GM18519 (cell line): ENCODE measurements around the gene NPIPA1.
"Not testable (repeated sequence)": the region's sequence is repeated elsewhere in the genome, so short reads cannot be mapped to it uniquely, and the experiment has no call there.

Source experiments
- ATAC-seq: cut with Tn5 transposase; IDR thresholded peaks from one replicate; pipeline ENCODE4 v1.9.1; 2021; ENCODE audit warnings: mild to moderate bottlenecking, moderate library complexity; ENCODE audit not compliant: unreplicated experiment, low FRiP score

Gene NPIPA1

GRCh38 chr16:14929176-14929575, 8.1 kb upstream of the NPIPA1 start:
- ATAC-seq = not testable (repeated sequence)

GRCh38 chr16:14930246-14930645, 7.0 kb upstream of the NPIPA1 start:
- not testable (repeated sequence) for ATAC-seq

GRCh38 chr16:14930971-14931370, 6.3 kb upstream of the NPIPA1 start:
- ATAC-seq = not testable (repeated sequence)

- ATAC-seq = not testable (repeated sequence)
These were observed 4.5 kb upstream of the NPIPA1 start for GRCh38 chr16:14932581-14933375.

GRCh38 chr16:14937994-14938393, 751 bp downstream of the NPIPA1 start:
- not testable (repeated sequence) for ATAC-seq

- not testable (repeated sequence) for ATAC-seq
These were observed 5.4 kb downstream of the NPIPA1 start for GRCh38 chr16:14942686-14943085.

GRCh38 chr16:14955546-14956231, 18.4 kb downstream of the NPIPA1 start:
- no peak for ATAC-seq

- ATAC-seq = no peak
These were observed 20.5 kb downstream of the NPIPA1 start for GRCh38 chr16:14957576-14958322.

- no peak for ATAC-seq
These were observed 21.0 kb downstream of the NPIPA1 start for GRCh38 chr16:14958323-14958600.

GRCh38 chr16:14958970-14959369, 21.7 kb downstream of the NPIPA1 start:
- ATAC-seq = no peak

- ATAC-seq = no peak
These were observed 24.4 kb downstream of the NPIPA1 start for GRCh38 chr16:14961405-14962186.

- no peak for ATAC-seq
These were observed 26.3 kb downstream of the NPIPA1 start for GRCh38 chr16:14963281-14964173.

- ATAC-seq = no peak
These were observed 28.1 kb downstream of the NPIPA1 start for GRCh38 chr16:14965328-14965727.

- not testable (repeated sequence) for ATAC-seq
These were observed 32.6 kb downstream of the NPIPA1 start for GRCh38 chr16:14969795-14970194.

GRCh38 chr16:14971621-14972228, 34.5 kb downstream of the NPIPA1 start:
- not testable (repeated sequence) for ATAC-seq

GRCh38 chr16:14973785-14974322, 36.6 kb downstream of the NPIPA1 start:
- ATAC-seq = not testable (repeated sequence)

- ATAC-seq = not testable (repeated sequence)
These were observed 37.0 kb downstream of the NPIPA1 start for GRCh38 chr16:14974331-14974655.

- peak; percentile 85 for ATAC-seq
These were observed 37.6 kb downstream of the NPIPA1 start, which contains the start of gene PDXDC1 for GRCh38 chr16:14974656-14975417. Gene PDXDC1, plus strand, starts transcription at chr16:14975026. Its CDS starts 174 bp downstream, at chr16:14975200.
